Kidney tubule cell (primary cell): ENCODE data around the gene RNASEH2C.
A peak's percentile ranks its signal among the peaks of the same experiment; 100 is the strongest.
"Not testable (repeated sequence)": the region's sequence is repeated elsewhere in the genome, so short reads cannot be mapped to it uniquely, and the experiment has no call there.

ENCODE experiments used
- DNase-seq: peaks from one replicate; pipeline ENCODE4 v3.0.0-alpha.2; 2018; ENCODE audit warnings: low spot score

Gene RNASEH2C

GRCh38 chr11:65720211-65720934 is at the start of gene RNASEH2C:
TSS of gene RNASEH2C (minus strand) at chr11:65720798. CDS start at chr11:65720758, 40 bp downstream.
- peak; percentile 83 for DNase-seq

GRCh38 chr11:65767806-65768205 is 47.2 kb upstream of the RNASEH2C start:
- not testable (repeated sequence) for DNase-seq

- no peak for DNase-seq
Observed at GRCh38 chr11:65767406-65767805, 46.8 kb upstream of the RNASEH2C start.

GRCh38 chr11:65766535-65766934 is 45.9 kb upstream of the RNASEH2C start:
- DNase-seq = no peak

- DNase-seq = peak; percentile 29
Observed at GRCh38 chr11:65764434-65764833, 43.8 kb upstream of the RNASEH2C start.

- not testable (repeated sequence) for DNase-seq
Observed at GRCh38 chr11:65762816-65763215, 42.2 kb upstream of the RNASEH2C start.

- not testable (repeated sequence) for DNase-seq
Observed at GRCh38 chr11:65762169-65762568, 41.6 kb upstream of the RNASEH2C start.

GRCh38 chr11:65745049-65745448 is 24.5 kb upstream of the RNASEH2C start:
- DNase-seq = no peak

- no peak for DNase-seq
Observed at GRCh38 chr11:65744699-65745042, 24.1 kb upstream of the RNASEH2C start.

- peak; percentile 26 for DNase-seq
Observed at GRCh38 chr11:65744026-65744698, 23.6 kb upstream of the RNASEH2C start.

- DNase-seq = no peak
Observed at GRCh38 chr11:65743681-65744025, 23.1 kb upstream of the RNASEH2C start.

GRCh38 chr11:65742353-65742752 is 21.8 kb upstream of the RNASEH2C start:
- DNase-seq = no peak

GRCh38 chr11:65741185-65741584 is 20.6 kb upstream of the RNASEH2C start:
- DNase-seq = no peak

GRCh38 chr11:65739022-65739421 is 18.4 kb upstream of the RNASEH2C start:
- DNase-seq = no peak

- no peak for DNase-seq
Observed at GRCh38 chr11:65736810-65737209, 16.2 kb upstream of the RNASEH2C start.

- not testable (repeated sequence) for DNase-seq
Observed at GRCh38 chr11:65735111-65735510, 14.5 kb upstream of the RNASEH2C start.

- no peak for DNase-seq
Observed at GRCh38 chr11:65730461-65730860, 9.9 kb upstream of the RNASEH2C start.

- no peak for DNase-seq
Observed at GRCh38 chr11:65727865-65728264, 7.3 kb upstream of the RNASEH2C start.

GRCh38 chr11:65726660-65727059 is 6.1 kb upstream of the RNASEH2C start:
- no peak for DNase-seq

- no peak for DNase-seq
Observed at GRCh38 chr11:65722261-65722660, 1.7 kb upstream of the RNASEH2C start.

GRCh38 chr11:65719871-65720210 is 757 bp downstream of the RNASEH2C start:
- peak; percentile 19 for DNase-seq

GRCh38 chr11:65718964-65719492 is 1.6 kb downstream of the RNASEH2C start:
- peak; percentile 11 for DNase-seq

GRCh38 chr11:65718531-65718930 is 2.1 kb downstream of the RNASEH2C start:
- DNase-seq = no peak

- no peak for DNase-seq
Observed at GRCh38 chr11:65717906-65718305, 2.7 kb downstream of the RNASEH2C start.
